Keratinocyte (primary cell): ENCODE data around the gene VTI1A. TPM values are rescaled to one million over a fixed set of nuclear protein-coding genes. Genes with fewer than 3 reads are reported as not detected.
"Not testable (repeated sequence)": the region's sequence is repeated elsewhere in the genome, so short reads cannot be mapped to it uniquely, and the experiment has no call there.

Experiments used
- DNase-seq: peaks from one replicate; pipeline ENCODE4 v3.0.0-alpha.2; 2011; ENCODE audit warnings: low read depth, missing footprints, low spot score
- FAIRE-seq: peaks from 2 replicates; lab custom pipeline; 2011; peaks lifted over from hg19 to GRCh38; lab: Jason Lieb, UNC
- H2AFZ ChIP-seq: 2 replicates; pipeline ENCODE4 v1.6.0; 2012; ENCODE audit warnings: low read length, control low read depth, inconsistent platforms; ENCODE audit not compliant: control insufficient read depth
- H3K27ac ChIP-seq: 2 replicates; pipeline ENCODE4 v1.5.1; 2011; ENCODE audit warnings: low read length; ENCODE audit not compliant: control insufficient read depth, insufficient read depth
- H3K27me3 ChIP-seq: 3 replicates; pipeline ENCODE4 v1.6.0; 2011; ENCODE audit warnings: low read length; ENCODE audit not compliant: control insufficient read depth, insufficient read depth; ENCODE audit errors: extremely low read depth
- H3K36me3 ChIP-seq, 2 experiments: 2 replicates in 1 of 2; 3 replicates in 1 of 2; pipeline ENCODE4 v1.5.1; 2011; ENCODE audit warnings: low read length in 2 of 2, mild to moderate bottlenecking in 1 of 2; ENCODE audit not compliant: control insufficient read depth in 2 of 2, insufficient read depth in 2 of 2; ENCODE audit errors: extremely low read depth in 1 of 2
- H3K4me1 ChIP-seq: 3 replicates; pipeline ENCODE4 v1.5.1; 2011; ENCODE audit warnings: low read length; ENCODE audit not compliant: control insufficient read depth, insufficient read depth; ENCODE audit errors: extremely low read depth
- H3K4me2 ChIP-seq: 3 replicates; pipeline ENCODE4 v1.6.0; 2011; ENCODE audit warnings: low read depth, low read length; ENCODE audit not compliant: control insufficient read depth, insufficient read depth; ENCODE audit errors: extremely low read depth
- H3K4me3 ChIP-seq, 3 experiments: fragments of 200-600 bp in 1 of 3; sonication (generic) in 1 of 3; 2 replicates in 2 of 3; 3 replicates in 1 of 3; pipeline ENCODE4 v1.5.1; 2011 to 2016; ENCODE audit warnings: low read length in 3 of 3, mild to moderate bottlenecking in 3 of 3, control low read depth in 2 of 3, inconsistent platforms in 1 of 3, low read depth in 1 of 3, mixed read lengths in 1 of 3, mixed run types in 1 of 3, moderate library complexity in 1 of 3; ENCODE audit not compliant: control insufficient read depth in 2 of 3, insufficient read depth in 2 of 3; ENCODE audit errors: extremely low read depth in 1 of 3
- H3K79me2 ChIP-seq: 2 replicates; pipeline ENCODE4 v1.6.0; 2012; ENCODE audit warnings: low read length; ENCODE audit not compliant: control insufficient read depth, insufficient read depth
- H3K9ac ChIP-seq: 3 replicates; pipeline ENCODE4 v1.6.0; 2011; ENCODE audit warnings: low read length; ENCODE audit not compliant: control insufficient read depth, insufficient read depth; ENCODE audit errors: extremely low read depth
- H3K9me1 ChIP-seq: 3 replicates; pipeline ENCODE4 v1.6.0; 2011; ENCODE audit warnings: low read length; ENCODE audit not compliant: control insufficient read depth, insufficient read depth; ENCODE audit errors: extremely low read depth
- H3K9me3 ChIP-seq: 2 replicates; pipeline ENCODE4 v1.5.1; 2012; ENCODE audit warnings: low read depth, low read length; ENCODE audit not compliant: control insufficient read depth
- H4K20me1 ChIP-seq: 3 replicates; pipeline ENCODE4 v1.6.0; 2011; ENCODE audit warnings: low read length; ENCODE audit not compliant: control insufficient read depth, insufficient read depth; ENCODE audit errors: extremely low read depth
- CTCF ChIP-seq, 3 experiments: IDR thresholded peaks in 1 of 3; conservative IDR thresholded peaks in 1 of 3; optimal IDR thresholded peaks in 1 of 3; 2 replicates in 2 of 3; 3 replicates in 1 of 3; pipeline versions ENCODE3 to v1.5.1; 2011; ENCODE audit warnings: low read length in 3 of 3, mild to moderate bottlenecking in 3 of 3, moderate library complexity in 2 of 3, control low read depth in 1 of 3, inconsistent platforms in 1 of 3; ENCODE audit not compliant: insufficient read depth in 2 of 3; ENCODE audit errors: extremely low read depth in 1 of 3
- EZH2 ChIP-seq: IDR thresholded peaks from one replicate; pipeline ENCODE4 v1.6.1; 2012; ENCODE audit warnings: inconsistent platforms, mild to moderate bottlenecking, low read length, moderate library complexity
- dilution Hi-C: fragments of 300-500 bp; cut with MboI; formaldehyde crosslinking; loops from one replicate; pipeline ENCODE4 v1.7.0; 2020; ENCODE audit warnings: low sequenced_read_pairs; ENCODE audit not compliant: extremely low pct_ligation_motif_present
- polyA plus RNA-seq, 5 experiments: library from polyadenylated mRNA; depleted of rRNA in 3 of 5; stranded (reverse) in 3 of 5; stranded (forward) in 1 of 5; unstranded in 1 of 5; fragments of >200 nt; gene quantifications; 1 replicate in 1 of 5; 2 replicates in 3 of 5; 3 replicates in 1 of 5; pipeline versions ENCODE4 v1.2.1 to v1.2.3, GENCODE V29; 2011 to 2012; ENCODE audit warnings: missing spikeins in 2 of 5, low read depth in 1 of 5, low replicate concordance in 1 of 5

VTI1A gene
- polyA plus RNA-seq, 1 donor (not counting 4 experiments of a cell fraction or from before 2014, with no cell fraction given) = 18.5 TPM

GRCh38 chr10:112538168-112538567 lies 91.2 kb downstream of the VTI1A start:
- dilution Hi-C loops = no loop called here
- H3K27me3 ChIP-seq = no peaks in the 10 kb centered on the region
- no peaks in the 10 kb centered on the region for H3K79me2 ChIP-seq
- H2AFZ ChIP-seq = no peak overlapping the region
- H3K9me3 ChIP-seq = no peaks in the 10 kb centered on the region
- no peak overlapping the region for H3K27ac ChIP-seq
- H3K4me2 ChIP-seq = no peak overlapping the region
- DNase-seq (no peak), FAIRE-seq (no peak)
- H3K36me3 ChIP-seq = peaks cover 0 to 2% of the 10 kb centered on the region in 2 experiments
- TF ChIP-seq CTCF (optimal IDR thresholded peaks at IDR 0.05 in 1 of 3, IDR thresholded peaks at IDR 0.05 in 1 of 3, conservative IDR thresholded peaks at IDR 0.05 in 1 of 3; ENCODE audit: extremely low read depth in 1 of 3, insufficient read depth in 2 of 3, low read length in 3 of 3) (no peak), EZH2 (no peak)
- H3K4me3 ChIP-seq = no peak overlapping the region
- no peak overlapping the region for H3K9ac ChIP-seq
- H3K9me1 ChIP-seq = no peaks in the 10 kb centered on the region
- no peaks in the 10 kb centered on the region for H4K20me1 ChIP-seq
- no peaks in the 10 kb centered on the region for H3K4me1 ChIP-seq

GRCh38 chr10:112539340-112539739 lies 92.3 kb downstream of the VTI1A start:
- no peak for TF ChIP-seq EZH2
- TF ChIP-seq CTCF (optimal IDR thresholded peaks at IDR 0.05 in 1 of 3, IDR thresholded peaks at IDR 0.05 in 1 of 3, conservative IDR thresholded peaks at IDR 0.05 in 1 of 3; ENCODE audit: extremely low read depth in 1 of 3, insufficient read depth in 2 of 3, low read length in 3 of 3) = no peak
- H3K9me1 ChIP-seq = no peaks in the 10 kb centered on the region
- DNase-seq (no peak), FAIRE-seq (no peak)
- no peak overlapping the region for H2AFZ ChIP-seq
- no peak overlapping the region for H3K4me2 ChIP-seq
- H3K36me3 ChIP-seq = peaks cover 0 to 2% of the 10 kb centered on the region in 2 experiments
- no peaks in the 10 kb centered on the region for H3K4me1 ChIP-seq
- dilution Hi-C loops = no loop called here
- H3K9ac ChIP-seq = no peak overlapping the region
- no peaks in the 10 kb centered on the region for H3K79me2 ChIP-seq
- no peak overlapping the region for H3K27ac ChIP-seq
- no peaks in the 10 kb centered on the region for H4K20me1 ChIP-seq
- H3K9me3 ChIP-seq = no peaks in the 10 kb centered on the region
- no peak overlapping the region for H3K4me3 ChIP-seq
- no peaks in the 10 kb centered on the region for H3K27me3 ChIP-seq

- FAIRE-seq, H3K4me3 ChIP-seq, H3K4me2 ChIP-seq, H3K27ac ChIP-seq, H3K9me3 ChIP-seq, H3K4me1 ChIP-seq, H3K9me1 ChIP-seq, H3K9ac ChIP-seq, H3K79me2 ChIP-seq, H2AFZ ChIP-seq, H4K20me1 ChIP-seq, dilution Hi-C loops, DNase-seq, H3K36me3 ChIP-seq, H3K27me3 ChIP-seq: not testable (repeated sequence)
Observed at GRCh38 chr10:112542823-112543222, 95.8 kb downstream of the VTI1A start.
